Heart left ventricle (tissue), 13 donors: Measurements from ENCODE around the gene FGFRL1.

Experiments
- CTCF ChIP-seq, 12 donors: fragments of 200-600 bp; sonication (generic) in 4 of 12; IDR thresholded peaks; one replicate each; pipeline versions ENCODE4 v1.5.0 to v1.8.0; 2018 to 2022; ENCODE audit warnings: antibody characterized with exemption in 12 of 12, mild to moderate bottlenecking in 5 of 12
- POLR2A ChIP-seq, 2 donors: fragments of 450-650 bp; IDR thresholded peaks; one replicate each; pipeline ENCODE4 v1.6.1; 2017; ENCODE audit warnings: antibody characterized with exemption in 2 of 2, mild to moderate bottlenecking in 2 of 2, moderate library complexity in 2 of 2
- donor health status: ischemic (EF 13 %, LVEDD 7.1; RV severe dilation, severe dysfunction).
- donor health status: DM: no; HTN: yes; CAD: no.
- donor health status: DM: no; HTN: no; CAD: no.
- donor health status: ischemic (EF 25% LVEDD 6.9; RV normal size, moderate dysfunction).
- donor health status: ischemic (EF 25% LVEDD 5.7; RV mildly dilated, moderate dysfunction).
- donor health status: ischemic (EF 35%, LVEDD 5.7; RV mildly dilated, moderate dysfunction).
- donor health status: nonischemic (EF 11% LVEDD 7.7; RV severe dilation, severe dysfunction).
- donor health status: DM: yes; HTN: yes; CAD: no.
- donor health status: PGD.
- donor health status: ischemic (EF 29% LVEDD 5.4; RV normal size, mild dysfunction).
- donor health status: nonischemic (EF 23%, LVEDD 6.1; RV moderate dilation, normal function).

DNA sequence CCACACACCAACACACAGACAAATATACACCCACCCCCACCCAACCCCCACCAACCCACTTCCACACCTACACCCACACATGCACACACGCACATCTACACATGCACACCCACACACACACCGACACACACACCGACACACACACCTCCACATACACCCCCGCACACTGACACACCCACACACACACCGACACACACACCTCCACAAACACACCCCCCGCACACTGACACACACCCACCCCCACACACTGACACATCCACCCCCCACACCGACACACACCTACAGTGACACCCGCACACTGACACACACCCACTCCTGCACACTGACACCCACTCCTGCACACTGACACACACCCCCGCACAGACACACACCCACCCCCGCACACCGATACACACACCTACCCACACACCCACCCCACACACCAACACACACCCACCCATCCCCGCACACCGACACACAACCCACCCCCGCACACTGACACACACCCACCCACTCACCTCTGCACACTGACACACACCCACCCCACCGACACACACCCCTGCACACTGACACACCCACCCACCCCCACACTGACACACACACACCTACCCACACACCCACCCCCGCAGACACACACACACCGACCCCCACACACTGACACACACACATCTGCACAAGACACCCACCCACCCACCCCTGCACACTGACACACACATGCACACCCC is 31.1 kb downstream of the FGFRL1 start:
- no peak for TF ChIP-seq POLR2A (IDR thresholded peaks at IDR 0.05)
- TF ChIP-seq CTCF (IDR thresholded peaks at IDR 0.05), result no peak
